SH-SY5Y (cell line): Measurements from ENCODE around the gene CIDEC.

Experiments
- GATA2 ChIP-seq: IDR thresholded peaks from 2 replicates; pipeline ENCODE4 v1.6.1; 2011; ENCODE audit warnings: mild to moderate bottlenecking, low read depth, low read length
- GATA3 ChIP-seq: IDR thresholded peaks from 2 replicates; pipeline ENCODE4 v1.6.1; 2011; ENCODE audit warnings: low read depth, mild to moderate bottlenecking, low read length, moderate library complexity

DNA sequence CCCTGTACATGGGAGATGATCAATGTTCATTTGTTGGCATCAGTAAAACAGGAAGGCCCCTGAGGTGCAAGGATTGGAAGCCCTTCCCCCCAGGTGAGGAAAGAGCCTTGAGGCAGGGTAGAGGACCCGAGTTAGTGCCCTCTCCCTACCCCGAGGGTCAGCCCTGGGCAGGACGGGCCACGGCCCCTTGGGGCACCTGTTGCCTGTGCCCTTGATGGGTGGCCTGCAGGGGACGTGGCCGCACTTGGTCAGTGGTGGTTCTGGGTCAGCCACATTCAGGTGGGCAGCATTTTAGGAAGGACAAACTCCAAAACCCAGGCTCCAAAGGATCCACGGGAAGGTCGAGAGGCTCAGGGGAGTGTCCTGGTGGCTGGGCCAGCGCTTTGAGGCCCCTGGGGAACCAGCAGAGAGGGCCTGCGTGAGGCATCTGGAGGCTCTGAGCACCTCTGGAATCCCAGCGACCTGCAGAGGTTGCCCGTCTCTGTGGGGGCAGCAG is 20.5 kb downstream of the CIDEC start:
- no peak for TF ChIP-seq GATA2
- no peak for TF ChIP-seq GATA3
